ENCODE results near the gene PLPPR2.

- TF ChIP-seq CTCF (IDR thresholded peaks at IDR 0.05; ENCODE audit: low read depth, low read length, poor library complexity, severe bottlenecking) = no peak
- TF ChIP-seq EZH2phosphoT487 (IDR thresholded peaks at IDR 0.05; ENCODE audit: borderline replicate concordance, low read length) = no peak
Measured at GRCh38 chr19:11356074-11356397, 804 bp downstream of the PLPPR2 start.

Measured in DOHH2 (cell line).